Measurements from ENCODE around the gene MESP2.

The MESP2 gene

DNA sequence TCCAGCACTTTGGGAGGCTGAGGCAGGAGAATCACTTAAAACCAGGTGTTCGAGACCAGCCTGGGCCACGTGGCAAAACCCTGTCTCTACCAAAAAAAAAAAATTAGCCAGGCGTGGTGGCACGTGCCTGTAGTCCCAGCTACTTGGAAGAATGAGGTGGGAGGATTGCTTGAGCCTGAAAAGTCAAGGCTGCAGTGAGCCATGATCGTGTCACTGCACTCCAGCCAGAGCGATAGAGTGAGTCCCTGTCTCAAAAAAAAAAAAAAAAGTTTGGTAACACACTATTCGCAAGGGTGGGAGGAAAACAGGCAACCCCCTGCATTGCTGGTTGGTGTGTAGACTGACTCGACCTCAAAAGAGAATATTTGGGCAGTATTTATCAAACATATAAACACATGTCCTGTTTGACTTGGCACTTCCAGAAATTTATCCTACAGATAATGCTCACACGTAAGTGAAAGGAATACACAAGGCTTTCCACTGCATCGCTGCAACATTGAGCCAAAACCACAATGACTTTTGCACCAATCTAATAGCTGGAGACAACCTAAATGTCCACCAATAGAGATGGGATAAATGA, 41.7 kb downstream of the MESP2 start:
- DNase-seq (ENCODE audit: low spot score), result no peak

DNA sequence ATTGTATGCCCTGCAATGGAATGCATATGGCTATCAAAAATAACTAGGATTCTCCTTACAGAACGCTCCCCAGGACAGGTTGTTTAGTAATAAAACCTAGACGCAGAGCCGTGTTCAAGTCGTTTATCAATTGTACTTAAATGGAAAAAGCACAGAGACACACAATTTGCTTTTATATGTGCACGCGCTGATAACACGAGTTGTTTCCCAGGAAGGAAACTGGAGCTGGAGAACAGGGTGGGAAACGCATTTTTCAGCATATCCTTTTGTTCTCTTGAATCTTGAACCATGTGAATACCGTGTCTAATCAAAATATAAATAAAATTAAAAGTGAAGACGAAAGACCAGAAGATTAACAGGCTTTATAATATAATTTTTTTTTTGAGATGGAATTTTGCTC, 42.2 kb downstream of the MESP2 start:
- no peak for DNase-seq (ENCODE audit: low spot score)

DNA sequence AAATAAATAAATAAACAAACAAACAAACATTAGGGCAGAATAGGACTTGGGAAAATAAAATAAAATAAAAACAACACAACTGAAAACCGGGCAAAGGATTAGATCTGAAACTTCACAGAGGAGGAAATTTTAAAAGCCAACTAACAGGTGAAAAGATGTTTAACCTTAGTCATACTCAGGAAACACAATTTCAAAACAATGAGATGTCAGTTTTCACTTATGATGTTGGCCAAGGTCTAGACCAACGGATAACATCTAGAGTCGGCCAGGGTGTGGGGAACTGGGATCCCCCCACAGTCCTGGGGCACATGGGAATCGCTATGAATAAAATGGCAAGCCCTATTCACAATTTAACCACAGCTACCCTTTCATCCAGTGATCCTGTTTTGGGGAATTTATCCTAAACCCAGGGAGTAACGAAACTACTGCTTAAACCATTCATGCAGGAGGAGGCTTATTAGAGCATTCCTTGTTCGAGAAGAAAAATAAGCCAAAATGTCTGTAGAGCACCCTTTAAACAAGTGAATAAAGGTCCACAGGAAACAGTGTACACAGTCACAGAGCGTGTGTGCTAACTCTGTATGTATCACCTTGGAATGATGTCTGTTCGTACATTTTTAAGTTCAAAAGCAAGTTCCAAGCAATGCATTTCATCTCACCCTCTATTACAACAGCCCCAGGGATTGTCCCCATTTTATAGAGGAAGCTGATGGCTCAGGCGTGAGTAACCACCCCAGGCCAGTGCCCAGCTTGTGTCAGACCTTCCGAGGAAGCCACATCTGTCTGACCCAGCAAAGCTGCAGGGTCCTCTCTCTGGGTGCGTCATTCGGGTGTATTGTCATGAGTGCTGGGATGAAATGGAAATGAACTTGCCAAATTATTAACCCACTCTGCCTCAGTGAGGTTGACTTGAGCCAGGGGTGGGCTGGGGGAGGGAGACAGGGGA, 44.8 kb downstream of the MESP2 start:
- DNase-seq (ENCODE audit: low spot score), result no peak

DNA sequence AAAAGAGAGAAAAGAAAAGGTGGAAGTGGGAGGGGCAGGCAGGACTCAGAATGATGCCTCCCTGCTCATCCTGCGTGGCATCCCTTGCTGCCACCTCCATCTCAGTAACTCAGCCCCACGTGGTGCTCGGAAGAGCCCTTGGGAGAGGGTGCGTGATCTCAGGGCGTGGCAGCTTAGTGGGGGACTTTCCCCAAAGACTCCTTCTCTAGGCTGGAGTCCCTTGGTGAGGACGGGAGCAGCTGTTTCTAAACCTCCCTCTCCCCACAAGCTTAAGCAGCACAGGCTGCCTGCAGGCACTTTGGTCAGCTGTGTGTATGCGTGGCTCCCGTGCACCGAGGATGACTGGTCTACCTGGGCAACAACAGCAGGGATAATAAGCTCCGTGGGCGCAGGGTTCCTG, 45.9 kb downstream of the MESP2 start:
- no peak for DNase-seq (ENCODE audit: low spot score)

DNA sequence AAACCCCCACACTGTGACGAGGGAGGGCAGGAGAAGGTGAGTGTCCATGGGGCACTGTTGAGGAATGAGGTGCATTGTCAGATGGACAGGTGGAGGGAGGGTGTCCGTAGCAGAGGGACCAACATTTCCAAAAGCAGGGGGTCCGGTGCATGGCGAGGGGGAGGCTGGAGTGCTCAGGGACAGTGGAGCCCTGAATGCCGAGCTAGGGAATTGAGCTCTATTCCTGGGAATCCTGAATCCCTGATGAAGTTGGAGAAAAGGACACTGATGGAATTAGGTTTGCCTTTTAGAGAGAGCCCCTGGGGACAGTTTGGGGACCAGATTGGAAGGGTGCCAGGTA, 46.4 kb downstream of the MESP2 start:
- DNase-seq (ENCODE audit: low spot score), result no peak

DNA sequence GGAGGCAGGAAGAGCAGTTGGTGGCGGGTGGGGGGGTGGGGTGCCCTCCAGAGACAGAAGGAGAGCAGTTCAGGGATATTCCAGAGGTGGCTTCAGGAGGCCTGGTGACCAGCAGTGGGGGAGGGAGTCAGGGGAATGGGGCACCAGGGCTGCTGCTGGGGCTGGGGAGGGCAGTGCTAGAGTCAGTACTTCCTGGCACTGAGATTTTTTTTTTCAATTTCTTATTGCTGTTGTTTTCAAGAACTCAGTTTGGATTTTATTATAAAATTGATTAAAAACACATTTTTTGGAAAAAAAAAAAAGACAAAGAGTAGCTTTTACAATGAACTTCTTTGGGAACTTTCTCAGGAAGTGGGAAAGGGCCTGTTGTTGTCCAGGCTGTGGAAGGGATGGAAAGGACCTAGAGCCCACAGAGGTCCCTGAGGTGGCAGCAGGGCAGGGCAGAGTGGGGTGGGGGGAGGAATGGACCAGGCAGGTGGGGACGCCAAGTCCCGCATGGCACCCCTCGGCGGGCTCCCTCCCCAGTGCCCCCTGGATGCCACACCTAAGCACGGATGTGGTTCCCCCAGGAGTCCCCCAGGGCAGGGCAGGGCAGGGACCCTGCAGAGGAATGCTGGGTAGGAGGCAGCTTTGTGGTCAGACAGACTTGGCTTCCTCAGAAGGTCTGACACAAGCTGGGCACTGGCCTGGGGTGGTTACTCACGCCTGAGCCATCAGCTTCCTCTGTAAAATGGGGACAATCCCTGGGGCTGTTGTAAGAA, 47.0 kb downstream of the MESP2 start:
- no peak for DNase-seq (ENCODE audit: low spot score)

DNA sequence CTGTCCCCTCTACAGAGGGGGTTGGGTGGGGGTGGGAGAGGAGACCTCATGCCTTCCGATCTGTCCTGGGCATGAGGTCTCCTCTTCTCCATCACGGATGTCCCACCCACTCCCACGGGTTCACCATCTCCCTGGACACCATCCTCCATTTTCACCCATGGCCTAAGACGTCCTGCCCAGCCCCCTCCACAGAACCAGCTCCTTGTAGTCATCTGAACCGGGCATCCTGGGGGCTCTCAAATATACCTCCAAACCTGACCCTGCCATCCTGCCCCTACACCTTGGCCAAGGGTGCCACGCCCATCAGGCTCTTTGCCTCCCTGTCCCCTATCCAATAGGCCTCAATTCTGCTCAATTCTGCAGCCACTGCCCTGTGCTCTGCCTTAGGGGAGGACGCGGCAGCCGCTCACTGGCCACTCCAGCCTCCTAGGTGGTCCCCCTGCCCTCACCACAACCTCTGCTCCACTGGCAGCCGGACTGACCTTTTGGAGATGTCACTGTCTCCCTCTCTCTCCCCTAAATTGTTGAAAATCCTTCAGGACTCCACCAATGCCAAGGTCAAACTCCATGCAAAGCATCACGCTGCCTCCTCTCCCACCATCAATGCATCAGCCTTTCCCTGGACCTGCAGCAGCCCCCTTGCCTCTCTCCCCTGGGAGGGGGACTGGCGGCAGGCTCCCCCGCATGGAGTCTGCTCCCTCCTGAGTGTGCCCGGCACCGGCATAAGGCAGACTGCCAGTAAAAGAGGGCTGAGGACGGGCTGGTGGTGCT, 47.9 kb downstream of the MESP2 start:
- DNase-seq (ENCODE audit: low spot score), result no peak

DNA sequence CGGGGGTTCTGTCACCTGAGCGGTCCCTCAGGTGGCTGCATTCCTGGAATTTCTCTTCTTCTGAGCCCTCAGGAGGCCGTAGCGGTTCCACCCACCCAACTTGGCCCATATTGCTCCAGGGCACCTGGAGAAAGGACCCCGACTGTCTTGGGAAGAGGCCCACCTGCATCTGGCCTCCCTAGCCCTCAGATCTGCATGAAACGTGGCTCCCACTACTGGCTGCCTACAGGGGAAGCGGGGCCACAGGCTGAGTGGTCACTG, 48.4 kb downstream of the MESP2 start:
- DNase-seq (ENCODE audit: low spot score), result no peak

DNA sequence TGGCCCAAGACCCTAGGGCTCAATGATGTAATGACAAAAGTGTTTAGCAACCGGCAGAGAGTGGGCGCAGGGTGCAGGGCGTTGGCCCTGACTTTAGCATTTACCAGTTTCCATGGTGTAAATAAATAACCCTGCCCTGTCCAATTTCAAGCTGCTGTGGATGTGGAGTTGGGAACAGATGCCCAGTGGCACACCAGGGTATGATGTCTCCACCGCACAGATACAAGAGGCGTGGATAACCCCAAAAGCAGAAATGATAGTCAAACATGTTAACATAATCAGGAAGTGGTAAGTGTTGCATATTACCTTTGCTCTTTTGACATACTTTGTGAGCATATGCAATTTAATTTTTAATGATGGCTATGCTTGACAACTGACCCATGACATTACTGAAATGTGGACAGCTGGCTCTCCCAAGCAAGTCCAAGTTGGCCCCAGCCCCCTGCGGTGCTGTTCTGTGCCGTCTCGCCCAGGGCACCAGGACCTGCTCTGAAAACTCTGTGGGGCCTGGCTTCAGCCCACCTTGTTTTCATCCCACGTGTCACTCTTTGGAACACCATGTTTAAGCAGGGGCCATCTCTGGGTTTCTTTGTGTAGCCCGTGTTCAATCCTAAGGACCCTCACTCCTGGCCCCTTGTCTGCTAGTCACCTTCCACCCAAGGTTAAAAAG, 49.3 kb downstream of the MESP2 start:
- DNase-seq (ENCODE audit: low spot score), result peak; percentile 46

DNA sequence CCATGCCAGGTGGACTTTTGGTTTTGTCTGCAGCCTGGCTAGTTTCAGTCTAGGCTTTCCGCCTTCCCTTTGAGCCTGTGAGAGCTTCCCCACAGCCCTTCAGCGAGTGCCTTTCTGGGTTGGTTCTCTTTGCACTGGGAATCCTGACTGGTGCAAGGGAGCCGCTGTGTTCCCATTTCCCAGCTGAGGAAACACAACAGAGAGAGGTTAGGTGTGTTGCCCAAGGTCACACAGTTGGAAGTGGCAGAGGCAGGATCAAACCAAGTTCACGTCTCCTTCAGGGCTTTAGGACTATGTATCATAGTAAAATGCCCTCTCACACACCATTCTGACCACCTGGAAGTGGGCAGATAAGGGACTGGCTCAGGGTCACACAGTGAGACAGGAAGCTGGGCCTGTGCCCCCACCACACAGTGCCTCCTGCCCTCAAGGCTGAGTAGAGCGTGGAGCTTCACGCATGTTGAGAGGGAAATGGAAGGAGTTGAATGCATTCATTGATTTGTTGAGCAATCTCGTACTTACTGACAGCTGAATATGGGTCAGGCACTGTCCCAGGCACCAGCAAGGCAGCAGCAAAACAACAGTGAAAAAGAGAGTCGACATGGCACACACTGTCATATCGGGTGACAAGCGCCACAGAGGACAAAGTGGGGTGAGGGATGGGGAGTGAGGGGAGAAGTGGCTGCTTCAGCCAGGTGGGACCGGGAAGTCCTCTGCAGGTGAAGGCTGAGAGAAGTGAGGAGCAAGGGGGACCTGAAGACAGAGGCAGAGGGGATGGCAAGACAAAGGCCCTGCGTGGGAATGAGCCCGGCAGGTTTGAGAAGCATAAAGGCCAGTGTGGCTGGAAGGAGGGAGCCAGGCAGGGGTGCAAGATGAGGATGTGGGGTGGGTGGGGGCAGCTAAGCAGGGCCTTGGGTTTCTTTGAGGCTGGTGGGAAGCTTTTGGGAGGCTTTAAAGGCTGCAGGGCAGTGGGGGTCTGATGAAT, 50.8 kb downstream of the MESP2 start:
- no peak for DNase-seq (ENCODE audit: low spot score)

DNA sequence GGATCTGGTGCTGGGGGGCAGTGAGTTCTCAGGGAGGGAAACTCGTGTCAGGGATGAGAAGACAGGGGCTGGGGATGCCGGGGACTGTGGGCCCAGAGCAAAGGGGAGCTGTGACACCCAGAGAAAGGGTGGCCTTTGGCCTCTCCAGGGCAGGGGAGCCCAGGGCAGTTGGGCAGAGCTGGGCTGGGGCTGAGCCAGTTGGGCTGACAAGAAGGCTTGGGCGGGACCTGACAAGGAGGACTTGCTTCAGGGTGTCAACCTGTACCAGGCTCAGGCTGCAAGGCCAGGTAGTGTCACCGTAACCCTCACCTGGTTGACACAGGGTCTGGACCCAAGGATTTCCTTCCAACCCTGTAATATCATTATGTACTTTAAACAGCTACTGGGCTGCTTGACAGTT, 51.7 kb downstream of the MESP2 start:
- no peak for DNase-seq (ENCODE audit: low spot score)

Data from germinal center (tissue), 1 donor.